ENCODE measurements around the gene ZFP57.

ZFP57 gene

DNA sequence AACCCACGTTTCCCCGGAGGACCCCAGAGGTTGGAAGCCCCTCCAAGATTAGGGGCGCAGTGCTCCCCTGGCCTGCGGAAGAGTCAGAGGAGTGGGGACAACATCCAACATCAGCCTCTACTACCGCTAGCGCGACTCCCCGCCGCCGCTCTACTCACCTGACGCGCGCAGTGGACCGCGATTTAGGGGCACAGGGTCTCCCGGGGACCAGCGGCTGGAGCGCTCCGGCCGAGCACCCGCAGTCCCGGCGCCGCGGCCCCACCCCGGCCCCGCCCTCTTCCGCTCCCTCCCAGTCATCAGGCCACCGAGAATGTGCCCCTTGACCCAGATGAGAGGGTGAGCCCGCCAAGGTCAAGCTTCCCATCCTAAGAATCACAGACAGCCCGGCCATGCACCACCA, at the start of gene ZFP57:
ZFP57 (minus strand) TSS at position 249 of the 400 bp plus-strand sequence. CDS start 4,149 bp downstream, outside the sequence.
- DNase-seq (ENCODE audit: low read depth in 2 of 2), result no peak

DNA sequence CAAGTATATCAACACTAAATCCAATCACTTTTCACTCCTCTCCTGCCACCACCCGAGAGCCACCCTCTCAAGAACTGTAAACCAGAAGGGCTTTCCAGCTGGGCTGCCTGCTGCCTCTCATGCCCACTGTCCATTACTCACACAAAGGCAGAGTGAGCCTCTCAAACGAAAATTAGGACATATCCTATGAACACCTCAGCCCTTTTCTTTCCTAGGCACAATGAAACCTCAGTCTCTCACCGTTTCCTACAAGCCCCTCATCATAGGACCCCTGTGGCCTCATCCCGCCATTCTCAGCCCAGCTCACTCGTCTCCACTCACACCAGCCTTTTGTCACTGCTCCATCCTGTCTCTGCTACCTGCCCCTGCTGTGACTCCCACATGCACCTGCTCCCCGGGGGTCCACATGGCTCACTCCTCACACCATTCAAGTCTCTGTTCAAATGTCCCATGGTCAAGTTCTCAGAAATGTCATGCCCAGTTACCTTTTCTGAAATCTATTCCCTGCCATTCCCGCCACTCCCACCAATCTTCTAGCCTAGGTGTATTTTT, 49.7 kb upstream of the ZFP57 start:
- DNase-seq (ENCODE audit: low read depth in 2 of 2), result no peak

DNA sequence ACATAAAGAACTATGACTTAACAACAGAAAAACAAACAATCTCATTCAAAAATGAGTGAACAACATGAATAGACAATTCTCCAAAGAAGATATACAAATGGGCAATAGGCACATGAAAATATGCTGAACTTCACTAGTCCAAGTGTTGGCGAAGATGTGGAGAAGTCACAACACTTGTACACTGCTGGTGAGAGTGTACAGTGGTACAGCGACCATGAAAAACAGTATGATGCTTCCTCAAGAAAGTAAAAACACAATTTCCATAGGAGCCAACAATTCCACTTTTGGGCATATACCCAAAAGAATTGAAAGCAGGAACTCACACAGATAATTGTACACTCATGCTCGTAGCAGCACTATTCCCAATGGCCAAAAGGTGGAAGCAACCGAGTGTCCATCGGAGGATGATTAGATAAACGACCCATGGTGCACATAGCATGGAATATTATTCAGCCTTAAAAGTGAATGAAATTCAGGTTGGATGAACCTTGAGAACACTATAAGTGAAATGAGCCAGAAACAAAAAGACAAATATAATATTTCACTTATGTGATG, 48.9 kb upstream of the ZFP57 start:
- no peak for DNase-seq (ENCODE audit: low read depth in 2 of 2)

DNA sequence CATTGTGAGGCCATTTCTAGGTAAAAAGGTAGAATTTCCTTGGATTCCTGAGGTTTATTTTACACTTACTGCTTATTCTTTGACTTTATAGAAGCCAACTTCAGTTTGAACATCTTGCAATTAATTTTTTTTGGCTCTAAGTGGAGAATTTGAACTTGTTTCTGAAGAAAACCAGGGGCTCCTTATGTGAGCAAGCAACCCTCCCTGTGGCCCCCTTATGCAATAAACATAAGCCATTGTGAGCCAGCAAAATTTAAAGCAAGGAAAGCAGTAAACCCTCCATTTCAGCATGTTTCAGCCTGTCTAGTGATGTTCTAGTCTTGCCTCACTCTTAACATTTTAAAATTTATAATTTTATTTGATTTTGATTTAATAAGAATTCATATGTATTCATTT, 47.9 kb upstream of the ZFP57 start:
- no peak for DNase-seq (ENCODE audit: low read depth in 2 of 2)

DNA sequence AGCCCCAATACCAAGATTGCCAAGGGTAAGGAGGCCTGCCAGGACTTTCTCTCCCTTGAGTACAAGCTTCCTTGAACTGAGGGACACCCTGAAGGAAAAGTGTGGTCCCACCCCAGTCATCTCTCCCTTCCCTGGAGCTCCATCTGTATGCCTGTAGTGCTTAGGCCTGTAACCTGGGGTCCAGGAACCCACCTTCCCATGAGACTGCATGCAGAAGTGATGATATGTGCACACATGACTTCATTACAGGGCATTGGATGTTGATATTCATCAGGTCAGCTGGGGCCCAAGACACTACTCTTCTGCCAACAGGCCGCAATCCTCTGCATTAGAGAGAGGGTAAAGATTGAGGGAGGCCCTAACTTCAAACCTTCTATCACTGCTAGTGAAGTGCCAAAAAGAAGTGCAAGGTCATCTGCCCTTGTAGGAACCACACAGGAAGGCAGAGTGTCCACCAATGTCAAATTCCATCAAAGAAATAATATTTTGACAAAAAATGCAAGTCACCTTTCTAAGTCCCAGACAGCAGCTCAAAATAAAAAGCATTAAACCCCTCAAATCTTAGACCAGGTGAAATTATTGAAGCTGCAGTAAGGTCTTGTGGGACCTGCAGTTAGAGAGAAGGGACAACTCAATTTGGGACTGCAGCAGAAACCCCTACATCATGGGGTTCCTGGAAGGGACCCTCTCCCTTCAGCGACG, 47.4 kb upstream of the ZFP57 start:
- DNase-seq (ENCODE audit: low read depth in 2 of 2), result no peak

DNA sequence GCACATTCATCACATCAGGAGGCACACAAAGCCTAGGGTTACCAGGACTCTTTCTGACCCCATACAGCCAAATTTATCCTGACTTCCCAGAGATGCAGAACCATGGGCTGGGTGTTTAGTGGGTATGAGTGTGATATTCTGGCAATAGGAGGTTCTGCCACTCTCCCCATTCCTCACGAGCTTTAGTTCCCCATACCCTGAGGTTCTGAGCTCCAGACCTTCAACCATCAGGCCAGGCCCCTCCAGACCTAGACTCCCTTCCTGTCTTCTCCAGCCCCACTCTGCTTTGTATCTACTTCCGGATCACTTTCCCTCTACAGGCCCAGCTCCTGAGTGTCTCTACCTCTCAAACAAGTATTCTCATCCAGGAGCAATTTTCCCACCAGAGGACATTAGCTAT, 46.7 kb upstream of the ZFP57 start:
- no peak for DNase-seq (ENCODE audit: low read depth in 2 of 2)

DNA sequence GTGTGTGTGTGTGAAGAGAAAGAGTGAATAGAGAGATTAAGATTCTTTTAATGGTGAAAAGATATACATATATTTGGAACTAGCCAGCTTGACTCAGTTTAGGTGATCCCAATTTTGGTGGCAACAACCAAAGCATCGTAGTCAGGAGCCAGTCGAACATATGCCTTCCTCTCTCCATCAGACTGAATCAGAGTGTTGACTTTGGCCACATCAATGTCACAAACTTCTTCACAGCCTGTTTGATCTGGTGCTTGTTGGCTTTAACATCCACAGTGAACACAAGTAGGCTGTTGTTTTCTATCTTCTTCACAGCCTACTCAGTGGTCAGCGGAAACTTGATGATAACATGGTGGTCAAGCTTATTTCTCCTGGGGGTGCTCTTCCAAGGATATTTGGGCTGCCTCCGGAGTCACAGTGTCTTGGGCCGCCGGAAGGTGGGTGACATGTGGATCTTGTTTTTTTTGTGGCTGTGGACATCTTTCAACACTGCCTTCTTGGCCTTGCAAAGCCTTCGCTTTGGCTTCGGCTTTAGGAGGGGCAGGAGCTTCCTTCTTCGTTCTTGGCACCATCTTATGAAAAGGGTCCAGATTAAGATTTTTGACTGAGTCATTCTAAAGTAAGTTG, 45.7 kb upstream of the ZFP57 start:
- DNase-seq (ENCODE audit: low read depth in 2 of 2), result no peak

DNA sequence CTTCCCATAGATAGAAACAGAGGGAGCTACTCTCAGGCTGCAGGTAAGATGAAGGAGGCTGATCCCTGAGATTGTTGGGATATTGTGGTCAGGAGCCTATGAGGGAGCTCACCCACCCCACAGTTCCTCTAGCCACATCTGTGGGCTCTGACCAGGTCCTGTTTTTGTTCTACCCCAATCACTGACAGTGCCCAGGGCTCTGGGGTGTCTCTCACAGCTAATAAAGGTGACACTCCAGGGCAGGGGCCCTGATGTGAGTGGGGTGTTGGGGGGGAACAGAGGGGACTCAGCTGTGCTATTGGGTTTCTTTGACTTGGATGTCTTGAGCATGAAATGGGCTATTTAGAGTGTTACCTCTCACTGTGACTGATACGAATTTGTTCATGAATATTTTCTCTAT, 45.0 kb upstream of the ZFP57 start:
- DNase-seq (ENCODE audit: low read depth in 2 of 2), result no peak

DNA sequence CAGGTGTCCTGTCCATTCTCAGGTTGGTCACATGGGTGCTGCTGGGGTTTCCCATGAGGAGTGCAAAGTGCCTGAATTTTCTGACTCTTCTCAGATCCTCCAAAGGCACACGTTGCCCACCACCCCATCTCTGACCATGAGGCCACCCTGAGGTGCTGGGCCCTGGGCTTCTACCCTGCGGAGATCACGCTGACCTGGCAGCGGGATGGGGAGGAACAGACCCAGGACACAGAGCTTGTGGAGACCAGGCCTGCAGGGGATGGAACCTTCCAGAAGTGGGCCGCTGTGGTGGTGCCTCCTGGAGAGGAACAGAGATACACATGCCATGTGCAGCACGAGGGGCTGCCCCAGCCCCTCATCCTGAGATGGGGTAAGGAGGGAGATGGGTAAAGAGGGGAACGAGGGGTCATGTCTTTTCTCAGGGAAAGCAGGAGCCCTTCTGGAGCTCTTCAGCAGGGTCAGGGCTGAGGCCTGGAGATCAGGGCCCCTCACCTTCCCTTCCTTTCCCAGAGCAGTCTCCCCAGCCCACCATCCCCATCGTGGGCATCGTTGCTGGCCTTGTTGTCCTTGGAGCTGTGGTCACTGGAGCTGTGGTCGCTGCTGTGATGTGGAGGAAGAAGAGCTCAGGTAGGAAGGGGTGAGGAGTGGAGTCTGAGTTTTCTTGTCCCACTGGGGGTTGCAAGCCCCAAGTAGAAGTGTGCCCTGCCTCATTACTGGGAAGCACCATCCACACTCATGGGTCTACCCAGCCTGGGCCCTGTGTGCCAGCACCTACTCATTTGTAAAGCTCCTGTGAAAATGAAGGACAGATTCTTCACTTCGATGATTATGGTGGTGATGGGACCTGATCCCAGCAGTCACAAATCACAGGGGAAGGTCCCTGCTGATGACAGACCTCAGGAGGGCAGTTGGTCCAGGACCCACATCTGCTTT, 44.3 kb upstream of the ZFP57 start:
- no peak for DNase-seq (ENCODE audit: low read depth in 2 of 2)

DNA sequence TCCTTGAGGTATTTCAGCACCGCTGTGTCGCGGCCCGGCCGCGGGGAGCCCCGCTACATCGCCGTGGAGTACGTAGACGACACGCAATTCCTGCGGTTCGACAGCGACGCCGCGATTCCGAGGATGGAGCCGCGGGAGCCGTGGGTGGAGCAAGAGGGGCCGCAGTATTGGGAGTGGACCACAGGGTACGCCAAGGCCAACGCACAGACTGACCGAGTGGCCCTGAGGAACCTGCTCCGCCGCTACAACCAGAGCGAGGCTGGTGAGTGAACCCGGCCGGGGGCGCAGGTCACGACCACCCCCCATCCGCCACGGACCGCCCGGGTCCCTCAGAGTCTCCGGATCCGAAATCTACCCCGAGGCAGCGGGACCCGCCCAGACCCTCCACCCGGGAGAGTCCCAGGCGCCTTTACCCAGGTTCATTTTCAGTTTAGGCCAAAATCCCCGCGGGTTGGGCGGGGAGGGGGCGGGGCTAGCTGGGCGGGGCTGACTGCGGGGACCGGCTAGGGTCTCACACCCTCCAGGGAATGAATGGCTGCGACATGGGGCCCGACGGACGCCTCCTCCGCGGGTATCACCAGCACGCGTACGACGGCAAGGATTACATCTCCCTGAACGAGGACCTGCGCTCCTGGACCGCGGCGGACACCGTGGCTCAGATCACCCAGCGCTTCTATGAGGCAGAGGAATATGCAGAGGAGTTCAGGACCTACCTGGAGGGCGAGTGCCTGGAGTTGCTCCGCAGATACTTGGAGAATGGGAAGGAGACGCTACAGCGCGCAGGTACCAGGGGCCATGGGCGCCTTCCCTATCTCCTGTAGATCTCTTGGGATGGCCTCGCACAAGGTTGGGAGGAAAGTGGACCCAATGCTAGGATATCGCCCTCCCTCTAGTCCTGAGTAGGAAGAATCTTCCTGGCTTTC, 43.0 kb upstream of the ZFP57 start:
- DNase-seq (ENCODE audit: low read depth in 2 of 2), result peak; percentile 54 to 57

DNA sequence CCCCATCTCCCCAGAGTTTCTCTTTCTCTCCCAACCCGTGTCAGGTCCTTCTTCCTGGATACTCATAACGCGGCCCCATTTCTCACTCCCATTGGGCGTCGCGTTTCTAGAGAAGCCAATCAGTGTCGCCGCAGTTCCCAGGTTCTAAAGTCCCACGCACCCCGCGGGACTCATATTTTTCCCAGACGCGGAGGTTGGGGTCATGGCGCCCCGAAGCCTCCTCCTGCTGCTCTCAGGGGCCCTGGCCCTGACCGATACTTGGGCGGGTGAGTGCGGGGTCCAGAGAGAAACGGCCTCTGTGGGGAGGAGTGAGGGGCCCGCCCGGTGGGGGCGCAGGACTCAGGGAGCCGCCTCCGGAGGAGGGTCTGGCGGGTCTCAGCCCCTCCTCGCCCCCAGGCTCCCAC, 42.3 kb upstream of the ZFP57 start, which contains the start of gene HLA-F:
HLA-F (plus strand) TSS at position 173 of the 404 bp plus-strand sequence; CDS start at position 203, 30 bp downstream.
- DNase-seq (ENCODE audit: low read depth in 2 of 2), result peak in 1 of 2 donors; percentile 68

DNA sequence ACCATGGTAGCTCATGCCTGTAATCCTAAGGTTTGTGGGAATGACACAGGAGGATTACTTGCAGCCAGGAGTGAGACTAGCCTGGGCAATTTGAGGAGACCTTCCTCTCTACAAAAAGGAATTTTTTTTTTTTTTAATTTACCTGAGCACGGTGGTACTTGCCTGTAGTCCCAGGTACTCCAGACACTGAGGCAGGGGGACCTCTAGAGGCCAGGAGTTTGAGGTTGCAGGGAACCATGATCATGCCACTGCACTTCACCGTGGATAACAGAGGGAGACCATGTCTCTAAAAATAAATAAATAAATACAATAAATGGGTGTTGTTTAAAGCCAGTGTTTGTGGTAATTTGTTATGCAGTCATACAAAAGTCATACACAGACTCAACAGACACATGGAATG, 39.9 kb upstream of the ZFP57 start:
- no peak for DNase-seq (ENCODE audit: low read depth in 2 of 2)

DNA sequence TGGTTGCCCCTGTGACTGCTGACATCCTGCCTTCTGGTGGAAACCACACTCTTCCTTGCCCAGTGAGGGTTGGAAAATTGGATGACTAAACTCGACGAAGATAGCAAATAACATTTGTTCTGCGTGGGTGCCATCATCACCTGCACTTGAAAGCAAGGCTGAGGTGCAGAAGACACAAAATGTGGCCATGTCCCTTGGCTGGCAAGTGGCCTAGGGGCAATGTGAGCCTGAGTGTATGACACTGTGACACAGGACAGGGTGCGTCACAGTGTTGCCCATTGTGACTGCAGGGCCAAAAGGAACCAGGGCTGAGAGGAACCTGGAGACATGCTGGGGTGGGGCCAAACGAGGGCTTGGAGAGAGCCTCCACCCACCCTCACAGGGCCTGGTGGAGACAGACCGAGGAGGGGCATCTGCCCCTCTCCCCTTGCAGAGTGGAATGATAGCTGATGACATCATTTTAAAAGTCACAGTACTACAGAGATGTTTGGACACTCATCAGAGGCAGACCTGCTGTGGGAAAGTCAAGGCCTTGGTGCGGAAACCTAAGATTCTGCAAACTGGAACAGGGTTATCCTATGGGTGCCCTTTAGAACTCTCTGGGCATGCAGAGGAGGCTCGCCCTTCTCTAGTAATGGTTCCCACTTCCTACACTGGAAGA, 29.5 kb upstream of the ZFP57 start:
- DNase-seq (ENCODE audit: low read depth in 2 of 2), result no peak

DNA sequence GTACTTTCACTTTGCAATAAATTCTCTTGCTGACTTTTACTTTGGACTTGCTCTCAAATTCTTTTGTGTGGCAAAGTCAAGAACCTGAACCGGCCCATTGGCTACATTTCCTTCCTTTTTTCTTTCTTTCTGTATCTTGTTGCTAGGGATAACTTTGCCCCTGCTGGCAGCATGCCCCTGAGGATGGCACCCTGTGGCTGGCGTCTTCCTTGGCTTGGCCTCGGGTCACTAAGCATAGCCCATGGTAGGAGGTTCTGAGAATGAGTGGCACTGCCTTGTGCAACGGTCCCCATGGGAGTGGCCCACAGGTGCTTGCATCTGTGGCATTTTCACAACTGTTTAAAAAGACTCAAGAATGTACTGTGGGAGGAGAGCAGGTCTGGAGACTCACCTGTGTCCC, 28.2 kb upstream of the ZFP57 start:
- DNase-seq (ENCODE audit: low read depth in 2 of 2), result no peak

DNA sequence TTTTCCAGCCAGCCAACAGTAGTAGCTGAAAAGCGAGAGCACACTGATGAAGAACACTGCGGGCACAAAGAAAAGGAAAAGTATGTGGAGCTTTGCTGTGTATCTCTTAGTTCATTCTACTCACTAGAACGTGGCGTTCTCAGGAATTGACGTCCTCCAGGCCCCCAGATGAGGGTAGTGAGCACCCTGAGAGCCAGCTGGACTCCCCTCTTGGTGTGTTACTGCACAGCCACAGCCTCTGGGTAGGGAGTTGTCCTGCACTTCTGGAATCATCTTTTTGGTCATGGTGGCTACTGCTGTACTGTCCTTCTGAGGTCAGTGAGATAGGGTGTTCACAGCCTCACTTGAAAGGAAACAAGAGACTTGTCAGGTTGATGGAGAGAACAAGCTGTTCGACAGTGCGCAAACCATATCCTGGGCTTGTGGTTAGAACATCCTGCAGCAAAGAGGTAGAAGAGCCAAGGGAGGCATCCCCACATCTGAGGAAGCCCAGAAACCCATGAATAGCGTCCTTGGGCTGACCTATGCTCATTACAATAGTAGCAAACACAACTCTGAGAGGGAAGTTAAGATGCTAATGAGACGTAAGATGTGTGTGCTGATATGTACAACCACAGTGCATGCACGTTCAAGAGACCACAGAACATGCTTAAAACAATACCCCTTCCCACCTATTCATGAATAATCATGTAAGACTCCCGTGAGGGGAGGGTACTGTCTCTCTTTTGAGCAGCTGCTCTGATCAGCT, 27.7 kb upstream of the ZFP57 start:
- DNase-seq (ENCODE audit: low read depth in 2 of 2), result no peak

DNA sequence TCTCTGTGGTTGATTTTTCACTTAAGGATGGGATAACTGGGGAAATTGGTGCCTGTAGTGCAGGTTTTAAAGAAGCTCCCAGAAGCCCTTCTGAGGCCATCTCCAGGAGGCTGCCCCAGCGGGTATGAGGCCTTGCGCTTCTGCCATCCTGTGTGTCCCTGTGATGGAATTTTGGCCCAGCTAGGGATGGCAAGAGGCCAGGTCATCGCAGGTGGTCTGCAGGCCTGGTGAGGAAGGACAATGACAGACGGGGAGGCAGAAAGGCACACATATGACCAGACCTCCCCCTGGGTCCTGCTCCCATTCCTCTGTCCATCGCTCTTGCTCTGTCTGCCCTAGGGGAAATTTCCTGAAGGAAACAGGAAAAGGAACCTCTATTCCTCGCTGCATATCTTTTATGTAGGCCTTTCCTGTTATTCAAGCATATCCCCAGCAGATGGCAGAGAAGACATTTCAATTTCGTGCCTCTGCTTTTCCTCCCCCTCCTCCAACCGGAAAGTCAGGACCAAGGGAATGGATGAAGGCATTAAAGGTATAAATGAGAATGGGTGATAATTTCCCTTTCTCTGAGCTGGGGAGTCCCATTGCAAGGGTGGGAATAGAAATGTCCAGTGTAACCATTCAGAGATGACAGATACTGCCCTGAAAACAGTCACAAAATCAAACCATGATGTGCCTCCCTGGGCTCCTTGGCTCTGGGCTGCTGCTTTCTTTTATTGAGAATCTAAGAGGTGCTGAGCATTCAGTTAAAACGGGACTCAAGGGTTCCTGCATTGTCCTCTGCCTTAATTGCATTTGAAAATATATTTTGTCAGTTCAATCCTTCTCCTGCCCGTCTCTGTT, 24.7 kb upstream of the ZFP57 start:
- no peak for DNase-seq (ENCODE audit: low read depth in 2 of 2)

DNA sequence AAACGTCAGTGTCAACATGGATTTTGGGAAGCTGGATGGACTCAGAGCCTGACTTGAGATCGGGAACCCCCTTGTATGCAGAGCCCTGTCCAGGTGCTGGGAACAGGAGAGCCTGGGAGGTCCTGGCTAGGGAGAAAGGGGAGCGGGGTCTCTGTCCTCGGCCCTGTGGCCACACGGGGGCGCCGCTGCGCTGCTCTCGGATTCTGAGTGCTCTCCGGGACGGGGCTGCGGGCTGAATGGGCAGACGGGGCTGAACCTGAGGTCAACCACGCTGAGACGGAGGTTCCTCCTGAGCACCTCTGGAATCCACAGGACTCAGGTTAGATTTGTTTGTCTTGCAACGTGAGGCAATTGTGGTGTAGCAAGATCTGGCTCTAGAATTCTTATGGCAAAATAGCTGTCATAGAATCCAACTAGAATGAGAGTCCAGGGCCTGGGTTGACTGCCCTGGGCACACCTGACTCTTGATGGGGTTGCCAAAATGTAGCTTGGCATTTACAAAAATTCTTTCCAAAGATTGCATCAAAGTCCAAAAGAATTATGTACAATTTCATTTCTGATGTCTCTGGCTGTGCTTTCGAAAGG, 21.7 kb upstream of the ZFP57 start:
- DNase-seq (ENCODE audit: low read depth in 2 of 2), result peak; percentile 61 to 75
